ENCODE measurements around the gene CYBC1.
A peak's percentile ranks its signal among the peaks of the same experiment; 100 is the strongest.

Gene CYBC1

DNA sequence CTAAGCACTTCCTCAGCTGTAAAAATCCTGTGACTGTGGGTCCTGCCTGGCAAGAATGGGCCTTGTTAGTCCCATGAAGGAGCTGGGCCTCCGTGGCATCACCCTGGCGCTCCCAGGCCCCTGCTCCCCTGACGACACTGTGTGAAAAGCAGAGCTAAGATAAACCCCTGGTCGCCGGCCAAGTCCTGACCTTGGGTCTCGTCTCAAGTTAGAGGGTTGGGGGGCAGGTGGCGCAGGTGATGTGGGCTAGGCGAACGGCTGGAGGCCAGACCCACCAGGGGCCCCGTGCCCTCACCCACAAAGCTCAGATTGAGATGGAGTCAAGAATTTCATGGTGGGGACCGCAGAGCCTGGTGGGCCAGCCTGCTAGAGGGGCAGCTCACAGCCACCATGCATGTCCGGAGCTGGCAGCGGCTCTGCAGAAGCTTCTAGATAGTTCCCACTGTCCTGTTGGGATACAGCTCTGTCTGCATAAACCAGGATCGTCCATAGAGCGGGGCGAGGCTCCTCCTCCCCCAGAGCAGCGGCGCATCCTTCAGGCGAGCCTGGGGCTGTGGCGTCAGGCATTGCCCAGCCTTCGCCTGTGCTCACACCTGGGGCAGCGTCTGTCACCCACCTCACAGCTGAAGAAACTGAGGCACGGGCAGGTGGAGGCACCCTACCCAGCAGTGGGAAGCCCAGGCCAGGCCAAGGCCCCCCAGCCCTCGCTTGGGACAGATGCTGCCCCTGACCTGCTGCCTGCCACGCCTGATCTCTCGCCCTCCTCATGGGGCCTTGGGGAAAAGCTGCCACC is 12.0 kb downstream of the CYBC1 start:
- H3K4me1 ChIP-seq: peaks cover 97% of the 10 kb centered on the region
- peak overlapping the region; percentile 24 for H3K4me2 ChIP-seq
- no peak overlapping the region for H3K4me3 ChIP-seq
- peaks cover 41% of the 10 kb centered on the region for H4K20me1 ChIP-seq
- no peak for TF ChIP-seq Cebpa-rat (IDR thresholded peaks at IDR 0.05)
- no peak overlapping the region for H3K9ac ChIP-seq
- no peaks in the 10 kb centered on the region for H3K9me3 ChIP-seq
- H3K27ac ChIP-seq: peak overlapping the region; percentile 57
- peaks cover 76% of the 10 kb centered on the region for H3K36me3 ChIP-seq
- no peaks in the 10 kb centered on the region for H3K27me3 ChIP-seq

- H3K9ac ChIP-seq: no peak overlapping the region
- H3K27ac ChIP-seq: no peak overlapping the region
- TF ChIP-seq Cebpa-rat (IDR thresholded peaks at IDR 0.05): no peak
- no peaks in the 10 kb centered on the region for H3K27me3 ChIP-seq
- H3K36me3 ChIP-seq: peaks cover 65% of the 10 kb centered on the region
- H3K4me1 ChIP-seq: peaks cover 93% of the 10 kb centered on the region
- peaks cover 28% of the 10 kb centered on the region for H4K20me1 ChIP-seq
- no peak overlapping the region for H3K4me2 ChIP-seq
- H3K9me3 ChIP-seq: no peaks in the 10 kb centered on the region
- H3K4me3 ChIP-seq: no peak overlapping the region
Observed at GRCh38 chr17:82437325-82437668, 13.3 kb downstream of the CYBC1 start.

DNA sequence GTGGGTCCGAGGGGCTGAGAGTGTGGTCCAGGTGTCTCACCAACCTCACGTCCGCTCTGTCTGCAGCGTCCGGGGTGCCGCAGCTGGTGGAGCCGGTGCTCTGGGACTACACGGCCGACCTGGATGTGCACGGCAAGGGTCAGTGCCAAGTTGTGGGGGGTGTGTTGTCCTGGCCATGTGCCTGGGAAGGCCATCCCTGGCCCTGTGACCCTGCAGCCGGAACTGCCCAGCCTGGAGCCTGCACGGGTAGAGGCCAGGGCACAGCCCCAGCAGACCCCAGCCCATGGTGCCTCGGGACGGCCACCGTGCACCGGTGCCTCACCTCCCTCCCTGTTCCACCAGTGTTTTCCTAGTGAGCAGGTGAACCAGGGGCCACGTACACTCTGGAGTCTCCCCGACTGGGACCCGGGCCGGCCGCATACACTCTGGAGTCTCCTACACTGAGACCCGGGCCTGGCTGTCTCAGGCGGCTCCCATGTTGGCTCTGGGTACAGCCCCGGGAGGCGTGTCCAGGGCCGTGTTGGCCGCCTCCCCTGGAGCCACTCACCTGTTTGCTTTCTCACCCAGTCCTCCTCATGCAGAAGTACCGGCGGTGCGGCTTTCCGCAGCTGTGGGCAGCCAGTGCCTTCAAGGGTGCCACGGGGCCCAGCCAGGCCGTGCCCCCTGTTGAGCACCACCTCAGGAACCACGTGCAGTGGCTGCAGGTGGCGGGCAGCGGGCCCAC is 13.8 kb downstream of the CYBC1 start:
- H3K4me3 ChIP-seq: no peak overlapping the region
- H3K27ac ChIP-seq: peak overlapping the region; percentile 59
- peaks cover 23% of the 10 kb centered on the region for H4K20me1 ChIP-seq
- peaks cover 60% of the 10 kb centered on the region for H3K36me3 ChIP-seq
- no peak for TF ChIP-seq Cebpa-rat (IDR thresholded peaks at IDR 0.05)
- H3K27me3 ChIP-seq: no peaks in the 10 kb centered on the region
- peaks cover 93% of the 10 kb centered on the region for H3K4me1 ChIP-seq
- H3K4me2 ChIP-seq: peak overlapping the region; percentile 80; the same call in 1 of the 2 replicates
- H3K9me3 ChIP-seq: no peaks in the 10 kb centered on the region
- H3K9ac ChIP-seq: 0 out of 2 replicates have a peak overlapping the region, but pooled peaks have one; percentile 38

DNA sequence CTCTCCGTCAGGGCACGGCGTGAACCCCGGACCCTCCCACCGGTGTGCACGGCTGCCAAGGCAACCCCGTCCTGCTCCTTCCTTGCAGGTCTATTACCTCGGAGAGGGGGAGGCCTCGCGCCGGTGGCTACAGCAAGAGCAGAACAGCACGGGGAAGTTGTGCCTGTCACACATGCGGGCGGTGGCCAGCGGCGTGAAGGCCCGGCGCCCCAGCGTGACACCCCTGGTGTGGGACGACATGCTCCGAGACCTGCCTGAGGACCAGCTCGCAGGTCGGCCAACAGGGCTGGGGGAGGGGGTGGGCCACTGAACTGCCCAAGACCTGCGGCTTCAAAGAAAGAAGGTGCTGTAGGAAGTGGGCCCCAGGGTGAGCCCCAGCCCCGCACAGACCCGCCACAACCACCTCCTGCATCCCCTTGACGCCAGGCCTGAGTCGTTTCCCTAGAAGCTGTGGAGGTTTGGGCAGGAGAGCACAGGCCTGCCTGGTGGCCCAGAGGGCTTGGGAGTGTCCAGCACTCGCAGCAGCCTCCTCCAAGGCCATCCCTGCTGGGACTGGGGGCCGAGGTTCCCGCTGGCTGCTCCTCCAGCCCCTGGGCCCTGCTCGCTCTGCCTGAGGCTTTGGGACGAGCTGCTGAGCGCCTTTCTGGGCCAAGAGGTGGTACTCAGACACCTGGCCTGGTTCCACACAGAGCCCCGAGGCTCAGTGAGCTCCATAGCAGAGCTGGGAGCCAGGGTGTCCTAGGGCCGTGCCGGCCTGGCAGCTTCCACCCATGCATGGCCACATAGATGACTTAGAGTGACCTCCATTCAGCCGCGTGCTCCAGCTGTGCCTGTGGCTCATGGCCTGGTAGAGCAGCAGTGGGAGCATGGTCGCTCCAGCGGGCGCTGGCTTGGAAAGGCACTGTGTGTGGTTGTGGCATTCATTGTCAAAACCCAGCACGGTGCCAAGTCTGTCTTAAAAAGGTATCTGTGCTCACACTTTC is 14.7 kb downstream of the CYBC1 start:
- no peaks in the 10 kb centered on the region for H3K9me3 ChIP-seq
- H3K36me3 ChIP-seq: peaks cover 57% of the 10 kb centered on the region
- no peak overlapping the region for H3K4me3 ChIP-seq
- H3K27ac ChIP-seq: peak overlapping the region; percentile 59
- H3K9ac ChIP-seq: 0 out of 2 replicates have a peak overlapping the region, but pooled peaks have one; percentile 38
- H3K27me3 ChIP-seq: no peaks in the 10 kb centered on the region
- TF ChIP-seq Cebpa-rat (IDR thresholded peaks at IDR 0.05): no peak
- H4K20me1 ChIP-seq: peaks cover 15% of the 10 kb centered on the region
- peak overlapping the region; percentile 80 for H3K4me2 ChIP-seq
- peaks cover 88% of the 10 kb centered on the region for H3K4me1 ChIP-seq

GRCh38 chr17:82435103-82435502 is 15.4 kb downstream of the CYBC1 start:
- Histone ChIP-seq H3K36me3 (peaks cover 54% of the 10 kb centered on the region), H3K27me3 (no peaks in the 10 kb centered on the region), H3K9ac (0 out of 2 replicates have a peak overlapping the region, but pooled peaks have one; percentile 15), H4K20me1 (peaks cover 7% of the 10 kb centered on the region; the same call in 1 of the 2 replicates), H3K4me2 (peak overlapping the region; percentile 80), H3K27ac (peak overlapping the region; percentile 59), H3K4me3 (no peak overlapping the region), H3K4me1 (peaks cover 84% of the 10 kb centered on the region), H3K9me3 (no peaks in the 10 kb centered on the region)
- TF ChIP-seq Cebpa-rat (IDR thresholded peaks at IDR 0.05): no peak

GRCh38 chr17:82434216-82434565 is 16.4 kb downstream of the CYBC1 start:
- no peak for TF ChIP-seq Cebpa-rat (IDR thresholded peaks at IDR 0.05)
- no peaks in the 10 kb centered on the region; the same call in 1 of the 2 replicates for H4K20me1 ChIP-seq
- H3K36me3 ChIP-seq: peaks cover 49% of the 10 kb centered on the region
- peak overlapping the region; percentile 30; the same call in 1 of the 2 replicates for H3K27ac ChIP-seq
- no peaks in the 10 kb centered on the region for H3K27me3 ChIP-seq
- H3K4me2 ChIP-seq: peak overlapping the region; percentile 80
- H3K9me3 ChIP-seq: no peaks in the 10 kb centered on the region
- peaks cover 84% of the 10 kb centered on the region for H3K4me1 ChIP-seq
- H3K9ac ChIP-seq: peak overlapping the region; percentile 6; the same call in 1 of the 2 replicates
- no peak overlapping the region for H3K4me3 ChIP-seq

DNA sequence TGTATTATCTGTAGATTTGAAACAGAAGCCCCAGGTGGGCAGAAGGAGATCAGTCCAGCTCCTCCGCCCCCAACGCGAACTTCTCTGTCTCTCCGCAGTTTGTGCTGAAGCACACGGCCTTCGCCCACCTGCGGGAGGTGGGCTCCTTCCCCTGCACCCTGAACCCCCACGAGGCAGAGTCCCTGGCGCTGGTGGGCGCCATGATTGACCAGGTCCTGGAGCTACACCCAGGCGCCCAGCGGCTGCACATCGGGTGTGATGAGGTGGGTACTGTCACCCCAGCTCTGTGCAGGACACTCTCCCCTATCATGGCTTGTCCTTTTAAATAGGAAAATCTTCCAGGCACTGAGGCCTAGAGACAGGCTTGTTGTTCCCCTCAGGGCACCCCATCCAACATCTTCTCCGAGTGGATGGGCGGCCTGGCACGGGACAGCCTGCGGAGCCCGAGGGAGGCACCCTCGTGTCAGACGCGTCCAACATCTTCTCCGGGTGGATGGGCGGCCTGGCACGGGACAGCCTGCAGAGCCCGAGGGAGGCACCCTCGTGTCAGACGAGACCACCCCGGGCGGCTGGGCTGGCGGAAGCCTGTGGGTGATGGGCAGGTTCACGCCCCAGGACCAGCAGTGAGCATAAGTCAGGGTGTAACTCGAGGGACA is 16.9 kb downstream of the CYBC1 start:
- Histone ChIP-seq H3K36me3 (peaks cover 44% of the 10 kb centered on the region), H4K20me1 (no peaks in the 10 kb centered on the region; the same call in 1 of the 2 replicates), H3K9ac (no peak overlapping the region), H3K4me2 (peak overlapping the region; percentile 80), H3K27me3 (no peaks in the 10 kb centered on the region), H3K4me3 (no peak overlapping the region), H3K27ac (peak overlapping the region; percentile 30; the same call in 1 of the 2 replicates), H3K4me1 (peaks cover 84% of the 10 kb centered on the region), H3K9me3 (no peaks in the 10 kb centered on the region)
- no peak for TF ChIP-seq Cebpa-rat (IDR thresholded peaks at IDR 0.05)

- Histone ChIP-seq H3K27me3 (no peaks in the 10 kb centered on the region), H3K4me1 (peaks cover 75% of the 10 kb centered on the region), H3K4me2 (peak overlapping the region; percentile 2; the same call in 1 of the 2 replicates), H4K20me1 (no peaks in the 10 kb centered on the region), H3K9ac (no peak overlapping the region), H3K4me3 (no peak overlapping the region), H3K27ac (peak overlapping the region; percentile 40; the same call in 1 of the 2 replicates), H3K9me3 (no peaks in the 10 kb centered on the region), H3K36me3 (peaks cover 29% of the 10 kb centered on the region)
- no peak for TF ChIP-seq Cebpa-rat (IDR thresholded peaks at IDR 0.05)
Observed at GRCh38 chr17:82432017-82432416, 18.5 kb downstream of the CYBC1 start.

All from BLaER1 (cell line).